ENCODE measurements around the gene CCL4. TPM values are rescaled to one million over a fixed set of nuclear protein-coding genes. Genes with fewer than 3 reads are reported as not detected.

Gene CCL4
- total and polyA plus RNA-seq, 4 donors = 1.7 to 4.6 (median 2.8) TPM

- no peak for TF ChIP-seq CTCF (IDR thresholded peaks at IDR 0.05; ENCODE audit: low read depth, low read length, missing input control)
Observed at GRCh38 chr17:36136036-36136435, 32.4 kb downstream of the CCL4 start (continued).

GRCh38 chr17:36136439-36136838, 32.8 kb downstream of the CCL4 start:
- H3K4me1 ChIP-seq (ENCODE audit: control insufficient read depth in 4 of 4, insufficient read depth in 4 of 4, low read length in 3 of 4) = no peaks in the 10 kb centered on the region
- TF ChIP-seq TAF1 (conservative IDR thresholded peaks at IDR 0.05) (no peak), ZBTB33 (IDR thresholded peaks at IDR 0.05) (no peak)

DNA sequence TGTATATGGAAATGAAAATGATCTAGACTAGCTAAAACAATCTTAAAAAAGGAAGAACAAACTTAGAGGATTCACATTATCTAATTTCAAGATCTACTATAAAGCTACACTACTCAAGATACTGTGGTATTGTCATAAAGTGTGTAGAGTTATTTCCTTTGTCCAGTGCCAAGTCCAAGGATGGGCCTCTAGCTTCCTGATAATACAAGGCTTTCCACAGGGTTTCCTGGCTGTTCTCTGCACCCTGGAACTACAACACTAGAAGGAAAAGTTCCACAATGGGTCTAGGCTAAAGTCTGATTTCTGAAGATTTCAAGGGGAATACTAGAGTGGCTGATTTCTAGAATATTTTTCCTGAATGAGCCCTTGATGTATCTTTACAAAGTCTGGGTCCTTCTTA, 38.6 kb downstream of the CCL4 start:
- no peak overlapping the region for H3K27ac ChIP-seq (ENCODE audit: low read depth in 1 of 2, low read length in 2 of 2)
- TF ChIP-seq FOXA2 (IDR thresholded peaks at IDR 0.05) = no peak
- no peak for TF ChIP-seq ZBTB33 (IDR thresholded peaks at IDR 0.05)
- TF ChIP-seq, protein P1, sequence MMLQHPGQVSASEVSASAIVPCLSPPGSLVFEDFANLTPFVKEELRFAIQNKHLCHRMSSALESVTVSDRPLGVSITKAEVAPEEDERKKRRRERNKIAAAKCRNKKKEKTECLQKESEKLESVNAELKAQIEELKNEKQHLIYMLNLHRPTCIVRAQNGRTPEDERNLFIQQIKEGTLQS (IDR thresholded peaks at IDR 0.05) = no peak
- no peak for TF ChIP-seq GABPA (IDR thresholded peaks at IDR 0.05 in 1 of 2, conservative IDR thresholded peaks at IDR 0.05 in 1 of 2)
- TF ChIP-seq FOXA1 (IDR thresholded peaks at IDR 0.05) = no peak
- no peak for TF ChIP-seq RAD21 (IDR thresholded peaks at IDR 0.05)
- TF ChIP-seq SP1 (IDR thresholded peaks at IDR 0.05) = no peak
- no peak for TF ChIP-seq JUND (IDR thresholded peaks at IDR 0.05)
- TF ChIP-seq HNF4G (IDR thresholded peaks at IDR 0.05) = no peak
- TF ChIP-seq NR2F2 (IDR thresholded peaks at IDR 0.05) = no peak
- no peak for TF ChIP-seq RXRA (IDR thresholded peaks at IDR 0.05)

More at GRCh38 chr17:36136439-36136838, 32.8 kb downstream of the CCL4 start:
- Histone ChIP-seq H3K4me3 (ENCODE audit: low read depth in 1 of 3, low read length in 3 of 3) (no peak overlapping the region), H3K36me3 (ENCODE audit: control insufficient read depth in 4 of 4, insufficient read depth in 3 of 4, low read depth in 1 of 4, low read length in 3 of 4) (no peaks in the 10 kb centered on the region), H3K27me3 (ENCODE audit: control insufficient read depth in 4 of 4, insufficient read depth in 4 of 4, low read length in 3 of 4) (no peaks in the 10 kb centered on the region), H3K9ac (ENCODE audit: low read depth in 1 of 2, low read length in 2 of 2) (no peak overlapping the region), H3K9me3 (ENCODE audit: control insufficient read depth in 4 of 4, low read length in 3 of 4) (no peaks in the 10 kb centered on the region), H3K27ac (ENCODE audit: low read depth in 1 of 2, low read length in 2 of 2) (no peak overlapping the region)
- 90% methylated on average over 1 of the region's 1 CpG for WGBS
- DNase-seq (ENCODE audit: low spot score) = no peak

More for the DNA sequence above, 38.6 kb downstream of the CCL4 start:
- H3K36me3 ChIP-seq (ENCODE audit: control insufficient read depth in 4 of 4, insufficient read depth in 3 of 4, low read depth in 1 of 4, low read length in 3 of 4) = no peaks in the 10 kb centered on the region
- no peak overlapping the region for H3K4me3 ChIP-seq (ENCODE audit: low read depth in 1 of 3, low read length in 3 of 3)
- DNase-seq (ENCODE audit: low spot score) = no peak
- H3K4me1 ChIP-seq (ENCODE audit: control insufficient read depth in 4 of 4, insufficient read depth in 4 of 4, low read length in 3 of 4) = peaks cover 0 to 2% (median 0%) of the 10 kb centered on the region in 4 donors
- H3K27me3 ChIP-seq (ENCODE audit: control insufficient read depth in 4 of 4, insufficient read depth in 4 of 4, low read length in 3 of 4) = no peaks in the 10 kb centered on the region
- no peak overlapping the region for H3K9ac ChIP-seq (ENCODE audit: low read depth in 1 of 2, low read length in 2 of 2)
- H3K9me3 ChIP-seq (ENCODE audit: control insufficient read depth in 4 of 4, low read length in 3 of 4) = no peaks in the 10 kb centered on the region
